ENCODE measurements around the gene ATP5PD. TPM values are rescaled to one million over a fixed set of nuclear protein-coding genes. Genes with fewer than 3 reads are reported as not detected.

The ATP5PD gene
- total and polyA plus RNA-seq, 2 of the 13 experiments (the other 11 are each of a cell fraction or from before 2014, with no cell fraction given) = 158 to 428 TPM

- TF ChIP-seq, protein P1, sequence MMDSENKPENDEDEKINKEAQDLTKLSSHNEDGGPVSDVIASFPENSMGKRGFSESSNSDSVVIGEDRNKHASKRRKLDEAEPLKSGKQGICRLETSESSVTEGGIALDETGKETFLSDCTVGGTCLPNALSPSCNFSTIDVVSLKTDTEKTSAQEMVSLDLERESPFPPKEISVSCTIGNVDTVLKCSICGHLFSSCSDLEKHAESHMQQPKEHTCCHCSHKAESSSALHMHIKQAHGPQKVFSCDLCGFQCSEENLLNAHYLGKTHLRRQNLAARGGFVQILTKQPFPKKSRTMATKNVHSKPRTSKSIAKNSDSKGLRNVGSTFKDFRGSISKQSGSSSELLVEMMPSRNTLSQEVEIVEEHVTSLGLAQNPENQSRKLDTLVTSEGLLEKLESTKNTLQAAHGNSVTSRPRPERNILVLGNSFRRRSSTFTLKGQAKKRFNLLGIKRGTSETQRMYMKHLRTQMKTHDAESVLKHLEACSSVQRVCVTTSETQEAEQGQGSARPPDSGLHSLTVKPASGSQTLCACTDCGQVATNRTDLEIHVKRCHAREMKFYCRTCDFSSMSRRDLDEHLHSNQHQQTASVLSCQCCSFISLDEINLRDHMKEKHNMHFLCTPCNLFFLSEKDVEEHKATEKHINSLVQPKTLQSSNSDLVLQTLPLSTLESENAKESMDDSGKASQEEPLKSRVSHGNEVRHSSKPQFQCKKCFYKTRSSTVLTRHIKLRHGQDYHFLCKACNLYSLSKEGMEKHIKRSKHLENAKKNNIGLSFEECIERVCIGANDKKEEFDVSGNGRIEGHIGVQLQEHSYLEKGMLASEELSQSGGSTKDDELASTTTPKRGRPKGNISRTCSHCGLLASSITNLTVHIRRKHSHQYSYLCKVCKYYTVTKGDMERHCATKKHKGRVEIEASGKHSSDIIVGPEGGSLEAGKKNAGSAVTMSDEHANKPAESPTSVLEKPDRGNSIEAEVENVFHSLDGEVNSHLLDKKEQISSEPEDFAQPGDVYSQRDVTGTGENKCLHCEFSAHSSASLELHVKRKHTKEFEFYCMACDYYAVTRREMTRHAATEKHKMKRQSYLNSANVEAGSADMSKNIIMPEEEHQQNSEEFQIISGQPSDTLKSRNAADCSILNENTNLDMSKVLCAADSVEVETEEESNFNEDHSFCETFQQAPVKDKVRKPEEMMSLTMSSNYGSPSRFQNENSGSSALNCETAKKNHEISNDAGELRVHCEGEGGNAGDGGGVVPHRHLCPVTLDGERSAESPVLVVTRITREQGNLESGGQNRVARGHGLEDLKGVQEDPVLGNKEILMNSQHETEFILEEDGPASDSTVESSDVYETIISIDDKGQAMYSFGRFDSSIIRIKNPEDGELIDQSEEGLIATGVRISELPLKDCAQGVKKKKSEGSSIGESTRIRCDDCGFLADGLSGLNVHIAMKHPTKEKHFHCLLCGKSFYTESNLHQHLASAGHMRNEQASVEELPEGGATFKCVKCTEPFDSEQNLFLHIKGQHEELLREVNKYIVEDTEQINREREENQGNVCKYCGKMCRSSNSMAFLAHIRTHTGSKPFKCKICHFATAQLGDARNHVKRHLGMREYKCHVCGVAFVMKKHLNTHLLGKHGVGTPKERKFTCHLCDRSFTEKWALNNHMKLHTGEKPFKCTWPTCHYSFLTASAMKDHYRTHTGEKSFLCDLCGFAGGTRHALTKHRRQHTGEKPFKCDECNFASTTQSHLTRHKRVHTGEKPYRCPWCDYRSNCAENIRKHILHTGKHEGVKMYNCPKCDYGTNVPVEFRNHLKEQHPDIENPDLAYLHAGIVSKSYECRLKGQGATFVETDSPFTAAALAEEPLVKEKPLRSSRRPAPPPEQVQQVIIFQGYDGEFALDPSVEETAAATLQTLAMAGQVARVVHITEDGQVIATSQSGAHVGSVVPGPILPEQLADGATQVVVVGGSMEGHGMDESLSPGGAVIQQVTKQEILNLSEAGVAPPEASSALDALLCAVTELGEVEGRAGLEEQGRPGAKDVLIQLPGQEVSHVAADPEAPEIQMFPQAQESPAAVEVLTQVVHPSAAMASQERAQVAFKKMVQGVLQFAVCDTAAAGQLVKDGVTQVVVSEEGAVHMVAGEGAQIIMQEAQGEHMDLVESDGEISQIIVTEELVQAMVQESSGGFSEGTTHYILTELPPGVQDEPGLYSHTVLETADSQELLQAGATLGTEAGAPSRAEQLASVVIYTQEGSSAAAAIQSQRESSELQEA (CRISPR knock-in tag; IDR thresholded peaks at IDR 0.05; ENCODE audit: not compliant biosample characterization) = no peak
- peak; percentile 35; the same call in 1 of the 2 replicates for TF ChIP-seq ZNF547 (CRISPR knock-in tag; IDR thresholded peaks at IDR 0.05)
- TF ChIP-seq, protein P2, sequence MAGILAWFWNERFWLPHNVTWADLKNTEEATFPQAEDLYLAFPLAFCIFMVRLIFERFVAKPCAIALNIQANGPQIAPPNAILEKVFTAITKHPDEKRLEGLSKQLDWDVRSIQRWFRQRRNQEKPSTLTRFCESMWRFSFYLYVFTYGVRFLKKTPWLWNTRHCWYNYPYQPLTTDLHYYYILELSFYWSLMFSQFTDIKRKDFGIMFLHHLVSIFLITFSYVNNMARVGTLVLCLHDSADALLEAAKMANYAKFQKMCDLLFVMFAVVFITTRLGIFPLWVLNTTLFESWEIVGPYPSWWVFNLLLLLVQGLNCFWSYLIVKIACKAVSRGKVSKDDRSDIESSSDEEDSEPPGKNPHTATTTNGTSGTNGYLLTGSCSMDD (CRISPR knock-in tag; IDR thresholded peaks at IDR 0.05) = no peak
- TF ChIP-seq ZNF562 (CRISPR knock-in tag; IDR thresholded peaks at IDR 0.05; ENCODE audit: borderline replicate concordance) = no peak
- TF ChIP-seq ZFP41 (CRISPR knock-in tag; IDR thresholded peaks at IDR 0.05; ENCODE audit: borderline replicate concordance) = no peak
- TF ChIP-seq AGO2 (optimal IDR thresholded peaks at IDR 0.05; ENCODE audit: low read depth, low read length) = no peak
- TF ChIP-seq, protein P3, sequence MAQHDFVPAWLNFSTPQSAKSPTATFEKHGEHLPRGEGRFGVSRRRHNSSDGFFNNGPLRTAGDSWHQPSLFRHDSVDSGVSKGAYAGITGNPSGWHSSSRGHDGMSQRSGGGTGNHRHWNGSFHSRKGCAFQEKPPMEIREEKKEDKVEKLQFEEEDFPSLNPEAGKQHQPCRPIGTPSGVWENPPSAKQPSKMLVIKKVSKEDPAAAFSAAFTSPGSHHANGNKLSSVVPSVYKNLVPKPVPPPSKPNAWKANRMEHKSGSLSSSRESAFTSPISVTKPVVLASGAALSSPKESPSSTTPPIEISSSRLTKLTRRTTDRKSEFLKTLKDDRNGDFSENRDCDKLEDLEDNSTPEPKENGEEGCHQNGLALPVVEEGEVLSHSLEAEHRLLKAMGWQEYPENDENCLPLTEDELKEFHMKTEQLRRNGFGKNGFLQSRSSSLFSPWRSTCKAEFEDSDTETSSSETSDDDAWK (CRISPR knock-in tag; IDR thresholded peaks at IDR 0.05) = no peak
- TF ChIP-seq PHF5A (CRISPR knock-in tag; IDR thresholded peaks at IDR 0.05; ENCODE audit: low read depth, unreplicated experiment) = peak; percentile 45
- 0 out of 2 replicates have a peak, but pooled peaks have one; percentile 26 for TF ChIP-seq ELF1 (CRISPR knock-in tag; IDR thresholded peaks at IDR 0.05)
- TF ChIP-seq IRX3 (CRISPR knock-in tag; IDR thresholded peaks at IDR 0.05; ENCODE audit: borderline replicate concordance, low read depth) = no peak
- TF ChIP-seq MTERF4 (CRISPR knock-in tag; IDR thresholded peaks at IDR 0.05) = no peak; the same call in 1 of the 2 replicates
- TF ChIP-seq, protein P4, sequence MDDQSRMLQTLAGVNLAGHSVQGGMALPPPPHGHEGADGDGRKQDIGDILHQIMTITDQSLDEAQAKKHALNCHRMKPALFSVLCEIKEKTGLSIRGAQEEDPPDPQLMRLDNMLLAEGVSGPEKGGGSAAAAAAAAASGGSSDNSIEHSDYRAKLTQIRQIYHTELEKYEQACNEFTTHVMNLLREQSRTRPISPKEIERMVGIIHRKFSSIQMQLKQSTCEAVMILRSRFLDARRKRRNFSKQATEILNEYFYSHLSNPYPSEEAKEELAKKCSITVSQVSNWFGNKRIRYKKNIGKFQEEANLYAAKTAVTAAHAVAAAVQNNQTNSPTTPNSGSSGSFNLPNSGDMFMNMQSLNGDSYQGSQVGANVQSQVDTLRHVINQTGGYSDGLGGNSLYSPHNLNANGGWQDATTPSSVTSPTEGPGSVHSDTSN (CRISPR knock-in tag; IDR thresholded peaks at IDR 0.05; ENCODE audit: borderline replicate concordance) = no peak
- peak; percentile 52 for TF ChIP-seq MXD4 (CRISPR knock-in tag; IDR thresholded peaks at IDR 0.05)
- TF ChIP-seq POLR2AphosphoS2 (IDR thresholded peaks at IDR 0.05; ENCODE audit: low read depth, low read length) = no peak
Measured at GRCh38 chr17:75077072-75077495, 30.3 kb upstream of the ATP5PD start (continued).
